ENCODE results near the gene CD40.

- TF ChIP-seq CTCF (conservative IDR thresholded peaks at IDR 0.05; ENCODE audit: low read length) (no peak), EZH2phosphoT487 (IDR thresholded peaks at IDR 0.05; ENCODE audit: borderline replicate concordance) (no peak)
Measured at GRCh38 chr20:46171909-46172308, 53.8 kb downstream of the CD40 start.
